HG02610 (cell line): ENCODE data around the gene HS3ST3B1.

Experiments
- ATAC-seq: cut with Tn5 transposase; IDR thresholded peaks from one replicate; pipeline ENCODE4 v1.9.1; 2021; ENCODE audit warnings: mild to moderate bottlenecking, moderate library complexity; ENCODE audit not compliant: unreplicated experiment

The HS3ST3B1 gene

DNA sequence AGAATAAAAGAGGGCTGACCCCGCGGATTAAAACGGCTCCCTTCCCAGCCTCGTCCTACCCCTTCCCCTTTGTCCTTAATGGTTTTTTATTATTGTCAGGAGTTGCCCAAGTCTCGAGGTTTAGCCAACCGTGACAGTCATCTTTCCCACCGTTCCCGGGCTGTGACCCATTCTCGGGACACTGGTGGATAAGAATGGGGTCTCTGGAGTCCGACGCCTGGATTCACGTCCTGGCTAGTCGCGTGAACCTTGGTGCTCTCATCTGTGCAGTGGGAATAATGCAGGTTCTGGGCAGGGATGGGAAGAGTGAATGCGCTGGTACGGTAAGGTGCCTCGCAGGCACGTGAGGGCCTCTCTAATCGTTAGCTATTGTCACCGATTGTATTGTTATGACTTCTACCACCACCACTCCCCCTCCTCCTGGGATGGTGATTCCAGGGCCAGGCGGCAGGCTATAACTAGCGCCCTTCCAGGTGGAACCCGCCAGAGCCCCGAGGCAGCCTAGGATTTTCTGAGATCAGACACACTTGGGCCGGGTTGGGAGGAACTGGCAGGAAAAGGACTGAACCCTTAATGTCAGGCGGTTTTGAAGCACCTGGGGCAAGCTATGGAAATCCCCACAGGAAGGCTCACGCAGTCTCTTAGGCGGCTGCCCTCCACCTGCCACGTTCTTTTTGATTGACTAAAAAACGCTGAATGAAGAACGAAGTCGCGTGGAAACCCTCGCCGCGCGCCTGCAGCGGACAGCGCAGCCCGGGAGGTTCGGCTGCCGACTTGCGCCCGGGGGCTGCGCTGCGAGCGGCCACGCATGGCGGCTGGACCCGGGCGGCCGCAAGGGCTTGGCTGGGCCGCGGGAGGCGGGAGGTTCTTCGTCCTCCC lies 2.7 kb downstream of the HS3ST3B1 start:
- no peak for ATAC-seq

DNA sequence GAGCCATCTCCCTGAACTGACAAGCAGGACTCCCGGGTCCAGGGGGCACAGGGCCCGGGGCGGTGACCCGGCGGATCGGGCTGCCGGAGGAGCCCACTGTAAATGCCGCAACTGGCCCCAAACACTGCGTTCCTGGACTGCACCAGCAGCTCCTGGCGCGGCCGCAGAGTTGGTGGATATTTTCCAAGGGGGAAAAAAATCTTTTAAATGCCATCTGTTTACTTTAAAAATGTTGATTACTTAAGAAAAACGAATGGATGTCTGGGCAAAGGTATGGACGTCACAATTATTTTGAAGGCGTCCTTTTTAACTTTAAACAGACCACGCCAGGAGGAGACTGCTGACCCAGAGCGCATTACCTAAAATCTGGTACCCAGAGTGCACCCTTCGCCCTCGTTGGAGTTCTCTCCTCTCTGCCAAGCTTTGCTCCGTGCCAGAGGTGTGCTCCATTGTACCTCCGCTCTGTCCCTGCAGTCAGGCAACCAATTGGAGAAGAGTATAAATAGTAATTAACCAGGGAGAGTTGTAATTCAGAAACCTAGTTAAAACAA lies 3.4 kb downstream of the HS3ST3B1 start:
- no peak for ATAC-seq

DNA sequence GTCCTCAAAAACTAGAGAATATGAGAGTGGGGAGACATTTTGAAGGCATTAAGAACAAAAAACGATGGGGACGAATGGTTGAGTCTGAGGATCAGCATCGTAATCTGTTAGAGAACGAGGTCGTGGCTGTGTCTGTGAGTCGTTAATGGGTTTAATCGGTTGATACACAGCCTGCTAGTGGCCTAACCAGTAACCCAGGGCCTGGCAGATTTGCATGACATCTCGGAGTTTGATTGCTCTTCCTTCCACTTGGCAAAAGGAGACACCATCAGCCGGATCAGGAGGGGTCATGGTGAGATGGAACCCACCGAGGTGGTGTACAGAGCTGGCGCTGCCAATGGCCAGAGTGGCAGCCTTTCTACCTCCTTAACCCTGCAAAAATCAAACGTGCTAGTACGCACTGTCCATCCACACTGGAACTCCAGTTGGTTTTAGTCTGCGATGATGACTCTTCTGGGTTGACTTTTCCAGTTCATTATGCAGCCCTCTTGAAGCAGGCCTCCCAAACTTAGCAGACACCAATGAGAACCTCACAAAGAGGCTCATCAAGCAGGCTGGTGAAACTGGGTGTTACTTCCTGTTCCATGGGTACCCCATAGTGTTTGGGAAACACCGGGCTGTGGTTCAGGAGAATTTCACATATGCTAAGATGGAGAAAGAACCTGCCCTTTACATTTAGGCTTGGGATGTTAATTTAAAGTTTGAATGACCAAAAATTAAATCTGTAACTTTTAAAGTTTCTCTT lies 4.1 kb downstream of the HS3ST3B1 start:
- no peak for ATAC-seq

DNA sequence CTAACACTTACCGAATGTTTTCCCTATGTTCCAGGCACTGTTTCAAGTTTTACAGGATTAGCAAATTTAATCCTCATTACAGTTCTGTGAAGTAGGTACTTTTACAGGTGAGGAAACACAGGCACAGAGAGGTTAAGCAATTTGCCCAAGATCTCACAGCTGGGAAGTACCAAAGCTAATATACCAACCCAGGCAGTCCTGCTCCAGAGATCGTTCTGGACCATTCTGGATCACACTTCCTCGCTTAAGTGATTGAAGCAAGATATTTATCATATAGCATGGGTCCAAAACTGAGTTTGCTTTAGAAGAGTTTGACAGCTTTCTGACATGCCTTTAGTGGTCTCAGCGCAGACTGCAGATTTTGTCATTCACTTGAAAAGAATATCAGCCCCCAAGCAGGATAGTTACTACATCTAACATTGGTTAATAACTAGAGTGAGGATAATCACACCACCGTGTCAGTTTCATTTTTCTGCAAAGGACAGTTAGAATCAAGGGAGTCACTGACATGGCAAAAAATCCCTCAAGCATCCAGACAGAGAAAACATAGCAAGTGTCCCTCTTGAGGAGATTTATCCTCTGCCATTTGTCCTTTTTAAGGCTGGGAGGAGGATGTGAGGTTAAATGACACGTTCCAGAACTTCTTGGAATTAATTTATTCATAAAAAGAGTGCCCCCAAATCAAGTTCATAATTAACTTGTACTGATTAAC lies 5.1 kb downstream of the HS3ST3B1 start:
- no peak for ATAC-seq

- ATAC-seq, result no peak
These were observed 5.7 kb downstream of the HS3ST3B1 start for GRCh38 chr17:14306596-14306995.

DNA sequence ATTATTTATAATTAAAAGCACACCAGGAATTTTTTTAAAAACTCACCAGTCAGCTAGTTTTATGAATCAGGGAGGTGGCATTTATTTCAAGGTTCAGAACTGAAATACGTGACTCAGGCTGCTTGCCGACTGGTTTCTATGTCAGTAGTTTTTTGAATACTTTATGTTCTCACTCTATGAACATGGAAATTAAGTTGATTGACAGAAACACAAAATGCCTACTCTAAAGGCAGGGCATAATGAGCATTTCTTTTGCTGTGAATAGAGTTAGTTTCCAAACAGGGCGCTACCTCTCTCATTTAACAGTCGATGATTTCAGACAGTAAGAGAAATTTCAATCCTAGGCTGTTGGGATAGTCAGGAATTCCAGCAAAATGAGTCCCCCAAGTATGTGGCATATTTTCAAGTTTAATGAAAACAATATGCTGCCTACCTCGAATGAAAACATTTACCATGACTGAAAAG lies 6.7 kb downstream of the HS3ST3B1 start:
- no peak for ATAC-seq

GRCh38 chr17:14308636-14308964 lies 7.7 kb downstream of the HS3ST3B1 start:
- no peak for ATAC-seq

- ATAC-seq, result no peak
These were observed 8.3 kb downstream of the HS3ST3B1 start for GRCh38 chr17:14308965-14309879.

- ATAC-seq, result no peak
These were observed 9.2 kb downstream of the HS3ST3B1 start for GRCh38 chr17:14310101-14310500.

GRCh38 chr17:14310605-14311004 lies 9.7 kb downstream of the HS3ST3B1 start:
- ATAC-seq, result no peak

DNA sequence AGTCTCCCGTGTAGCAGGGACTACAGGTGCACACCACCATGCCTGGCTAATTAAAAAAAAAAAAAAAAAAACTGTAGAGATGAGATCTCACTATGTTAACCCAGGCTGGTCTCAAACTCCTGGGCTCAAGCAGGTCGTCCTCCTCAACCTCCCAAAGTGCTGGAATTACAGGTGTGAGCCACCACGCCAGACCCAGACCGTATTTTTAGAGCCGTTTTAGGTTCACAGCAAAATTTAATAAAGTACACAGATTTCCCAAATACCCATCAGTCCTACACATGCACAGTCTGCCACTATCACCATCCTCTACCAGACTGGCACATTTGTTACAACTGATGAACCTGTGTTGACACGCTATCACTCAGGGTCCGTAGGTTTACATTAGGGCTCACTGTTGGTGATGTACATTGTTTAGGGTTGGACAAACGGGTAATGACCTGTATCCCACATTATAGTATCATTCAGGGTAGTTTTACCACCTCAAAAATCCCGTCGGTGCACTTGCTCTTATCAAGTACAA lies 10.4 kb downstream of the HS3ST3B1 start:
- no peak for ATAC-seq

DNA sequence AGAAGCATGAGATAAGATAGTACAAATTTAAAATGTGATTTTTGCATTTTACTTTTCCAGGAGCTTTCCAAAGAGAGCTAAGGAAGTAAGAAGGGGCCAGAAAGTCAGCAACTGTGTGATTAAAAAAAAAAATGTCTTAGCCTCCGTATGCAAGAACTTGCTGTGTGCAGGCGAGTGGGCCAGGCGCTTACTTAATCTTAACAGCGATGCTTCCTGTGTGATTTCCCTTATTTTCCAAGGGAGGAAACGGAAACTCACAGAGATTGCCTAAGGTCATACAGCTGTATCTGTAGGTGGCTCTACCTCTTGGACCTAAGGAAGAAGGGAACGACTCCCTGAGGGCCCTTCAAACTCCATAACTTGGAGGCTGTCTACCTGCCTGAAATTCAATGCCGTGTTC lies 11.1 kb downstream of the HS3ST3B1 start:
- ATAC-seq, result no peak

DNA sequence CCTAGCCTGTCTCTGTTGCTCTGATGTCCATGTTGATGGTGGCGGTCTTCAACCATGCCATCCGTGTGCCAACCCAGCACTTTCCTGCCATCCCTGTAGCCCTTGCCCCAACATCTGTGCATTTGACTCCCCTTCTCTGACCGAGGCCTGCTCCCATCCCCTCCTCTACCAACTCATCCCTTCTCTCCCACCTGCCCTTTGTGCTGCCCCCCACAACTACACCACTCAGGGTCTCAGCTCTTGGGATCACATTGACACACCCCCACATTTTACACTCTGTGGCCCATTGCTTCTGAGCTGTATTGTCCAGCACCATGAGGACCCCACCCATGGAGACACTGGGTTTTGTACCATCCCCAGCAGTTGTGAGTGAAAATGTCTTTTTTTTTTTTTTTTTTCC lies 11.6 kb downstream of the HS3ST3B1 start:
- no peak for ATAC-seq

GRCh38 chr17:14316126-14316832 lies 15.4 kb downstream of the HS3ST3B1 start:
- no peak for ATAC-seq

GRCh38 chr17:14317383-14317782 lies 16.5 kb downstream of the HS3ST3B1 start:
- ATAC-seq, result no peak

DNA sequence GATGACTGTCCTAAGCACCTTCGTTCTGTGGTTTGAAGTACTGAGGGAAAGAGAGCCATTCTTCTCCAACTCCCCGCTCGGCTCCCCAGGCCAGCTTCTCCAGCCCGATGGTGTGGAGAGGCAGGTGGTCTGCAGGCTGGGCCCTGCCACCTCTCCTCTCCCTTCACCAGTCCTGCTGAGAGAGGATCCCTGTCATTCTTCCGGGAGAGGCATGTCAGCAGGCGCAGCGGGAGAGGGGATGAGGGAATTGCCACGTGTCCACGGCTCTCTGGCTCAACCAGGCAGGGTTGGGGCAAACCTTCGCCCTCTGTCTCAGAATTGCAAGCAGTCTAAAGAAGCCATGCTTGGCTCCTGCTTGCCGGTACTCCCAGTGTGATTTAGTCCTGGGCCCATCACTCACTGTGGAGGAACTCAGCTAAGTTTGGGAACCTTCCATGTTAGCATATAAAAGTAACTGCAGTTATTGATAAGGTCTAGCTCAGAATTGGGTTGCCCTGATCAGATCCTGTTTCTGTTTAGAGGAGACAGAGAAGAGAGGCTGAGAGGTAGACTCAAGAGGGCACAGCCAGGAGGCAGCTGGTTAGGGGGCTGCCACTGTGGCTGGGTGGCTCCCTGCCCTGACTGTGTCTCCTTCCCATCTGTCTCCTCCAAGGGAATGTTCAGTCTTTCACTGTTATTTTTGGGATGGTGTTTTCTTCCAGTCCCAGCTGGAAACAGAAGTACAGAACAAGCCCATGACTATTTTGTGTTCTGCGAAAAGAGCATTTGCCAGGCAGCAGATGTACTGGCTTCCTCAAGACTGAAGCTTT lies 17.4 kb downstream of the HS3ST3B1 start:
- no peak for ATAC-seq

- no peak for ATAC-seq
These were observed 18.0 kb downstream of the HS3ST3B1 start for GRCh38 chr17:14318918-14319205.

DNA sequence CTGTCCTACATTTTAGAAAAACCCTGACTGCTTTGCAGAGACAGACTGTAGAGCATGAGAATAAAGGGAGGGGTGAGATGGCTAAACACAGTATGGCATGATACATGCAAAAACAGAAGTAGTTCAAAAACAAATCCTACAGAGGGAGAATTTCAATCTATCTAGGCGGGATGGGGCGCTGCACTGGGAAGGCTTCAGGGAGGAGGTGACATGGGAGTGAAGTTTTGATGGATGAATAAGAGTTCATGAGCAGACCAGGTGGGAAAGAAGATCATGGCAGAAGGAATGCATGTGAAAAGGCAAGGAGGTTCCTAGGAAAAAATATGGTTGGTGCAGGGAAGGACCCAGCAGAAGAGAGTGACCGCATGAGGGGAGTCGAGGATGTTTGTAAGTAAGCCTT lies 19.2 kb downstream of the HS3ST3B1 start:
- no peak for ATAC-seq
